GM12801 (cell line): ENCODE results near the gene BEAN1.

Source experiments
- TF ChIP-seq, protein P1 (sequence below): IDR thresholded peaks from one replicate; pipeline ENCODE4 v1.5.1; 2011; ENCODE audit warnings: control low read depth; ENCODE audit not compliant: insufficient read length; ENCODE audit errors: extremely low read depth

BEAN1 gene

DNA sequence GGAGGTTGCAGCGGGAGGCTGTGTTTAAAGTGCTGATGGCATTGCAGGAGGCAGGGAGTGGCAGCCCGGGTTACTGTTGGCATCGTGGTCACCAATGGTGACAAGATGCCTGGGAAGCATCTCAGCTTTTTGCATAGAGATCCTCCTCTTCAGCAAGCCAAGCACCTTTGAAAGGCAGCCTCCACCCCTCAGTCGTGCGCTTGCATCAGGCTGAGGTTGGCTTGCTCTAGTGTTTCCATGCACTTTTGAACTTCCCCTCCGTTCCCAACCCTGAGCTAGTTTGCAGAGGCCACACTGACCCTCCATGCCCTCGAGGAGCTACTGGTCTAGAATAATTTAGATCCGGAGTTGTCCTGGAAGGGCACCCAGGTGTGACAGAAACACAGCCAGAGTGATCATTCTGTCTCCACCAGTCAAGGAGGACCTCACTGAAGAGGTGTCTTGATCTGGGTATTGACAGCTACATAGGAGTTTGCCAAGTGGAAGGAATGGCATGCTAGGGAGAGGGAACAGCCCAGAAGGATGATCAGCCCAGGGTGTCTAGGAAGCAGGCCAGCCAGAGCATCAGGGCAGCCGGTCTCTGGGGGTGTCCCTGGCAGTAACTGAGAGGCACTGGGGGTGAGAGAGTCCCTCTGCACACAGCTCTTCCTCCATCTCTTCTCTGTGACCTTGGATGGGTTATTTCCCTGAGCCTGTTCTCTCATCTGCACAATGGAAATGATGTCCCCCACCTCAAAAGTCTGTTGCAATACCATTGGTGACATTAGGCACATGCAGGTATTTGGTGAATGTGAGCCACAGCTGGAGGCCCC is 7.7 kb downstream of the BEAN1 start:
- TF ChIP-seq, protein P1, sequence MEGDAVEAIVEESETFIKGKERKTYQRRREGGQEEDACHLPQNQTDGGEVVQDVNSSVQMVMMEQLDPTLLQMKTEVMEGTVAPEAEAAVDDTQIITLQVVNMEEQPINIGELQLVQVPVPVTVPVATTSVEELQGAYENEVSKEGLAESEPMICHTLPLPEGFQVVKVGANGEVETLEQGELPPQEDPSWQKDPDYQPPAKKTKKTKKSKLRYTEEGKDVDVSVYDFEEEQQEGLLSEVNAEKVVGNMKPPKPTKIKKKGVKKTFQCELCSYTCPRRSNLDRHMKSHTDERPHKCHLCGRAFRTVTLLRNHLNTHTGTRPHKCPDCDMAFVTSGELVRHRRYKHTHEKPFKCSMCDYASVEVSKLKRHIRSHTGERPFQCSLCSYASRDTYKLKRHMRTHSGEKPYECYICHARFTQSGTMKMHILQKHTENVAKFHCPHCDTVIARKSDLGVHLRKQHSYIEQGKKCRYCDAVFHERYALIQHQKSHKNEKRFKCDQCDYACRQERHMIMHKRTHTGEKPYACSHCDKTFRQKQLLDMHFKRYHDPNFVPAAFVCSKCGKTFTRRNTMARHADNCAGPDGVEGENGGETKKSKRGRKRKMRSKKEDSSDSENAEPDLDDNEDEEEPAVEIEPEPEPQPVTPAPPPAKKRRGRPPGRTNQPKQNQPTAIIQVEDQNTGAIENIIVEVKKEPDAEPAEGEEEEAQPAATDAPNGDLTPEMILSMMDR, result no peak

DNA sequence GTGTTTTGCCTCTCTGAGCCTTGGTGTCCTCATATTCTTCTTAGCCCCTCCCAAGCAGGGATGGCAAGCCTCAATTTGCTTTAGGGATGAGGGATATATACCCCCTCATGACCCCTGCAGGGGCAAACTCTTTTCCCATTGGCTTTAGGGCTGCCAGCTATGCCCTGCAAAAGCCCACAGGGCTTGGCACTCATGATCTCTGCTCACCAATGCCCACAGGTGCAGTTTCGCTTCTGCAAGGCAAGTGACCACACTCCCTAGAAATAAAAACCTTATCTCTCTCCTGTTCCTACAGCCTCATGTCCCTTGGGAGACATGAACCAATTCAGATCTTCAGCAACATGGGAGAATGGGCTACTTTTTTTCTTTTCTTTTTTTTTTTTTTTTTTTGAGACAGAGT is 8.8 kb downstream of the BEAN1 start:
- TF ChIP-seq, protein P1, result no peak

DNA sequence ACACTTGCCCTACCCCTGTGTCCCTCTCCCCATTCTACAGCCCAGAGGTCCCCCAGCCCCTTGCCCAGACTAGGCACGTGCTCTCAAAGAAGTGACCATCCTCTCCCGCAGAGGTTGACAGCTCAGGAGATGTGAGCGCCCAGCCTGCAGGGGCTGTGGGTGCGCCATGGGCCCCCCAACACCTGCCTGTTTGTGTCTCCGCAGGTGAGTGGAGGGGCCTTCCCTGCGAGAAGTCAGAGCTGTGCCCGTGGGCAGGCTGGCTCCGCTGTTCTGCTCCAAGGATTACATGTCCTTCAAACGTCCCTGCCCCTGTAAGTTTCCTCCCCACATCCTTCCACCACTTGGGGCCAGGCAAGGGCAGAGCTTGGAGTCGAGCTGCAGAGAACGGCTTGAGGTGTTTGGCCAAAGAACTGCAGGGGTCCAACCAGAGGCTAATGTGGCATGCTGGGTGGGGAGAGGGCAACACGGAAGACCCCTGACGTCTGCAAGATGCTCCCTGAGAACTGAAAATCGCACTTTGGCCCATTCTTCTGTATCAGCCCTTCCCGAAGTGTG is 10.4 kb downstream of the BEAN1 start:
- TF ChIP-seq, protein P1, result no peak

DNA sequence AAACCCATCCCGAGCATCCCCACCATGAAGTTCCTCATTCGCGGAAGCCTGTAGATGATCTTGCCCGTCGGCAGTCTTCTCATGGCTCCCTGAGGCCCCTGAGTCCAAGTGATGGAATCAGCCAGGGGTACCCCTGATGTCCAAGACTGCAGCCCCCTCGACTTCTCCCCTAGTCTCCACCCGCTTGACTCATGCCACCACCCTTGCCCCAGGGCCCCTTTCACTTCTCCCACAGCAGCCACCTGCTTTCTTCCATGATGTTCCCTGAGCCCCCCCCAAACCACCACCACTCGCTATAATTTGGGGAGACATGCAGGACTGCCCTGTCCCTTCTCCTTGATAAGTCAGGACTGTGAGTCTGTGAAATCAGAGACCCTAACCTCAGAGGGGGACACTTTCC is 11.4 kb downstream of the BEAN1 start:
- TF ChIP-seq, protein P1, result no peak

DNA sequence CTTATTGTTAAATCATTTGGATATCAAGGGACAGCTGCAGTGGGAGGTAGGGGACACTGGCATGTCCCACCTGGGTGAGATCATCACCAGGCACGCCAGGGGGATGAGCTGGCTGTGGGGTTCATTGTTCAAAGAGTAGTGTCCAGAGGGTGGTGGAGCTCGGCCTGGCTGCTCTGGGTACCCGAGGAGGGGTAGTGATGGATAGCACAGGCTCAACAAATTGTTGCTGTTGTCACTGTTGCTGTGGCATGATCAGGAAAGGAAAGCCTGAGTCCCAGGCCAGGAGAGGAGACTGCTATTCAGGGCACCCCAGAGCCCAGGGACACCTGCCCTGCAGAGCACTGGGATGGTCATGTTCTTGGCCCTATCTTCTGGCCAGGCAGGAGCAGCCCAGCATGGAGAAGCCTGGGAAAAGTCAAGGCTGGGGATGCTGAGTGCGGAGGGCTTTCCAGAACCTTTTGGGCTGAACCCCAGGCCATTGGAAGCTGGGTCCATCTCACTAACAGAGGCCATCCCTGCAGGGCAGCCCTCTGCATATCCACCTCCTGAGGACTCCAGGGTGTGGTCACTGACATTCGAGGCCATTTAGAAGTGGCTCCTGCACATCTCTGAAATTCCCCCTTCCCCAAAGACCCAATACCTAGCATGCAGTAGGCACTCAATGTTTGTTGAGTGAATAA is 12.1 kb downstream of the BEAN1 start:
- TF ChIP-seq, protein P1, result no peak

DNA sequence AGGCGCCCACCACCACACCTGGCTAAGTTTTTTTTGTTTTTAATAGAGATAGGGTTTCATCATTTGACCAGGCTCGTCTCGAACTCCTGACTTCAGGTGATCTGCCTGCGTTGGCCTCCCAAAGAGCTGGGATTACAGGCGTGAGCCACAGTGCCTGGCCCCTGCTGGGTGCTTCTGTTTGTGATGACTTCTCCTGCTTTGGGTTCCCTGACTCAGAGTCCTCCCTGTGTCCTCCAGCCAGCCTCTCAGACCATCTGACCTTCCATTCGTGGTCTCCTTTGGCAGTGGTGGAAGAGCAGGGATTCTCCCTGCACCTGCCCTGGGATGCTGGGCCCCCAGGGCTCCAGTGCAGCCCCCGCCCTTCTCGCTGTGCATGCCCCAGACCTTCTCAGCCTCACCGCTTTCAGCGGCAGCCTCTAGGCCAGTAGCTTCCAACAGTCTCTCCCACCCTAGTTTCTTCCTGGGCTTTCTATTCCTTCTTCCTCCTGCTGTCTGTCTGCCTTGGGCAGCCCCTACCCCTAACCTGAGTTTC is 13.2 kb downstream of the BEAN1 start:
- TF ChIP-seq, protein P1, result no peak

DNA sequence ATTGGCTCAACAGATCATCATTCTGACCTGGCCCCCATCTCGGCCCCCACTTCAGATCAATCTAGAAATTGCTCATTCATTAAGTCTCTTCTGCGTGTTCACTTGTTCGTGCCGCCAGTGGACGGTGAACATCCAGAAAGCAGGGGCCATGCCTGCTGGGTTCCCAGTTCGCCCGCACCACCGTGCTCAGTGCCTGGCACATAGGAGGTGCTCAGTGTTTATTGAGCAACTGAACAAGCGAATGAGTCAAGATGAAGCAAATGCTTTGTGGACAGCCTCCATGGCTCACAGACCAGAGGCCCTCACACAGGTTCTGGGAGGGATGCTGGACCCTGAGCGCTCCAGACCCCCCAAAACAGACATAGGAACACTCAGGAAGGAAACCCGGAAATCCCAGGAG is 13.9 kb downstream of the BEAN1 start:
- TF ChIP-seq, protein P1, result no peak
